Lower leg skin (tissue), 3 donors: ENCODE measurements around the gene HMG20A.

Source experiments
- POLR2A ChIP-seq, 2 donors: fragments of 450-650 bp; IDR thresholded peaks; one replicate each; pipeline ENCODE4 v1.6.1; 2016 to 2017; ENCODE audit warnings: antibody characterized with exemption in 2 of 2, mild to moderate bottlenecking in 1 of 2, moderate library complexity in 1 of 2
- TF ChIP-seq, protein P1 (sequence below), 3 donors: fragments of 450-650 bp; IDR thresholded peaks; one replicate each; pipeline ENCODE4 v1.5.1; 2016; ENCODE audit warnings: antibody characterized with exemption in 3 of 3, mild to moderate bottlenecking in 3 of 3, moderate library complexity in 2 of 3

GRCh38 chr15:77430652-77431051 lies 10.0 kb downstream of the HMG20A start:
- TF ChIP-seq, protein P1, sequence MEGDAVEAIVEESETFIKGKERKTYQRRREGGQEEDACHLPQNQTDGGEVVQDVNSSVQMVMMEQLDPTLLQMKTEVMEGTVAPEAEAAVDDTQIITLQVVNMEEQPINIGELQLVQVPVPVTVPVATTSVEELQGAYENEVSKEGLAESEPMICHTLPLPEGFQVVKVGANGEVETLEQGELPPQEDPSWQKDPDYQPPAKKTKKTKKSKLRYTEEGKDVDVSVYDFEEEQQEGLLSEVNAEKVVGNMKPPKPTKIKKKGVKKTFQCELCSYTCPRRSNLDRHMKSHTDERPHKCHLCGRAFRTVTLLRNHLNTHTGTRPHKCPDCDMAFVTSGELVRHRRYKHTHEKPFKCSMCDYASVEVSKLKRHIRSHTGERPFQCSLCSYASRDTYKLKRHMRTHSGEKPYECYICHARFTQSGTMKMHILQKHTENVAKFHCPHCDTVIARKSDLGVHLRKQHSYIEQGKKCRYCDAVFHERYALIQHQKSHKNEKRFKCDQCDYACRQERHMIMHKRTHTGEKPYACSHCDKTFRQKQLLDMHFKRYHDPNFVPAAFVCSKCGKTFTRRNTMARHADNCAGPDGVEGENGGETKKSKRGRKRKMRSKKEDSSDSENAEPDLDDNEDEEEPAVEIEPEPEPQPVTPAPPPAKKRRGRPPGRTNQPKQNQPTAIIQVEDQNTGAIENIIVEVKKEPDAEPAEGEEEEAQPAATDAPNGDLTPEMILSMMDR (IDR thresholded peaks at IDR 0.05): no peak
- TF ChIP-seq POLR2A (IDR thresholded peaks at IDR 0.05): no peak
